ENCODE data around the gene CCM2. TPM values are rescaled to one million over a fixed set of nuclear protein-coding genes. Genes with fewer than 3 reads are reported as not detected.

Gene CCM2
- polyA plus RNA-seq, 1 donor from 2014 or later = 25.8 TPM

- H3K27me3 ChIP-seq (ENCODE audit: insufficient read depth, low read depth, low read length) = no peaks in the 10 kb centered on the region
- H3K27ac ChIP-seq (ENCODE audit: low read length) = no peak overlapping the region
- H3K79me2 ChIP-seq (replicated peaks; ENCODE audit: insufficient read depth, low read length) = peaks cover 2% of the 10 kb centered on the region
- no peaks in the 10 kb centered on the region for H3K9me3 ChIP-seq (ENCODE audit: low read length)
- H3K9ac ChIP-seq (ENCODE audit: low read length) = no peak overlapping the region
- no peak overlapping the region for H3K4me3 ChIP-seq (ENCODE audit: low read length)
- H3F3A ChIP-seq (ENCODE audit: insufficient read depth, low read length, poor library complexity, severe bottlenecking) = no peaks in the 10 kb centered on the region
- H4K20me1 ChIP-seq (ENCODE audit: insufficient read depth) = no peaks in the 10 kb centered on the region
- TF ChIP-seq CTCF (IDR thresholded peaks at IDR 0.05; ENCODE audit: poor library complexity, severe bottlenecking) = no peak
- no peak for TF ChIP-seq RAD21 (conservative IDR thresholded peaks at IDR 0.05)
- TF ChIP-seq MXI1 (conservative IDR thresholded peaks at IDR 0.05; ENCODE audit: poor library complexity, severe bottlenecking) = no peak
- no peak for TF ChIP-seq EZH2 (IDR thresholded peaks at IDR 0.05; ENCODE audit: borderline replicate concordance, insufficient read depth, low read length, poor library complexity, severe bottlenecking)
- no peak for TF ChIP-seq REST (IDR thresholded peaks at IDR 0.05; ENCODE audit: borderline replicate concordance)
- TF ChIP-seq TAF1 (IDR thresholded peaks at IDR 0.05; ENCODE audit: low read depth) = no peak
- no peak overlapping the region for H3K4me2 ChIP-seq (ENCODE audit: low read length)
- H3K36me3 ChIP-seq (ENCODE audit: insufficient read depth, low read length) = no peaks in the 10 kb centered on the region
- no peak overlapping the region for H2AFZ ChIP-seq (ENCODE audit: low read depth, low read length)
- H3K9me2 ChIP-seq (ENCODE audit: insufficient read depth, low read length) = no peaks in the 10 kb centered on the region
Observed at GRCh38 chr7:45028138-45028919, 28.3 kb downstream of the CCM2 start.

- H3K9ac ChIP-seq (ENCODE audit: low read length) = no peak overlapping the region
- no peaks in the 10 kb centered on the region for H3K36me3 ChIP-seq (ENCODE audit: insufficient read depth, low read length)
- no peaks in the 10 kb centered on the region for H3K27me3 ChIP-seq (ENCODE audit: insufficient read depth, low read depth, low read length)
- H3K4me3 ChIP-seq (ENCODE audit: low read length) = no peak overlapping the region
- no peaks in the 10 kb centered on the region for H3F3A ChIP-seq (ENCODE audit: insufficient read depth, low read length, poor library complexity, severe bottlenecking)
- no peak overlapping the region for H3K4me2 ChIP-seq (ENCODE audit: low read length)
- peaks cover 2% of the 10 kb centered on the region for H3K79me2 ChIP-seq (replicated peaks; ENCODE audit: insufficient read depth, low read length)
- no peaks in the 10 kb centered on the region for H4K20me1 ChIP-seq (ENCODE audit: insufficient read depth)
- H2AFZ ChIP-seq (ENCODE audit: low read depth, low read length) = no peak overlapping the region
- no peak overlapping the region for H3K27ac ChIP-seq (ENCODE audit: low read length)
- TF ChIP-seq REST (IDR thresholded peaks at IDR 0.05; ENCODE audit: borderline replicate concordance) (no peak), EZH2 (IDR thresholded peaks at IDR 0.05; ENCODE audit: borderline replicate concordance, insufficient read depth, low read length, poor library complexity, severe bottlenecking) (no peak), EP300 (conservative IDR thresholded peaks at IDR 0.05; ENCODE audit: poor library complexity, severe bottlenecking) (no peak), RAD21 (conservative IDR thresholded peaks at IDR 0.05) (no peak), TAF1 (IDR thresholded peaks at IDR 0.05; ENCODE audit: low read depth) (no peak), MXI1 (conservative IDR thresholded peaks at IDR 0.05; ENCODE audit: poor library complexity, severe bottlenecking) (no peak)
- no peaks in the 10 kb centered on the region for H3K9me2 ChIP-seq (ENCODE audit: insufficient read depth, low read length)
- no peaks in the 10 kb centered on the region for H3K9me3 ChIP-seq (ENCODE audit: low read length)
Observed at GRCh38 chr7:45028920-45029344, 28.9 kb downstream of the CCM2 start.
